DMS153 treated with DMSO at 0.1 percent for 48 hours (cell line): Measurements from ENCODE around the gene ACTA2.
A peak's percentile ranks its signal among the peaks of the same experiment; 100 is the strongest.

Experiments
- DNase-seq: peaks from one replicate; lab custom pipeline; 2025; ENCODE audit not compliant: unreplicated experiment; lab: John Stamatoyannopoulos, UW

Gene ACTA2

DNA sequence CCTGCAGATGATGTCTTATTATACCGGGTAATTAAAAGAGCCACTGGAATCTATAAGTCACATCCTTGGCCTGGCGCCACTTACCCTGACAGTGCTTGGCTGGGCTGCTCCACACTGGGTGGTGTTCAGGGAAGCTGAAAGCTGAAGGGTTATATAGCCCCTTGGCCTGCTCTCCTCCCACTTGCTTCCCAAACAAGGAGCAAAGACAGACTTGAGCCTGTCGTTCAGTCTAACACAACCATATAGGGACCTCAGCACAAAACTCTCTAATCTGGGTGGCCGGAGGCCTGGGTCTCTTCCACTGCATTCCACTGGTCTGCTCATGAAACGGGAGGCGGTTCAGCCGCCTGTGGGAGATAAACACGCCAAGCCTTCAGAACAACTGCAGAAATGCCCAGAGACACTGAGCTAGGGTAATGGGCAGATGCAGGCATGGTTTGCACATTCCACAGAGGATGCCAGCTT lies at the start of gene ACTA2:
Gene ACTA2, minus strand, starts transcription at position 127 of the 465 bp plus-strand sequence. CDS start 3,843 bp downstream, outside the sequence.
- DNase-seq, result no peak

GRCh38 chr10:89001729-89002072 lies 49.1 kb upstream of the ACTA2 start:
- no peak for DNase-seq

DNA sequence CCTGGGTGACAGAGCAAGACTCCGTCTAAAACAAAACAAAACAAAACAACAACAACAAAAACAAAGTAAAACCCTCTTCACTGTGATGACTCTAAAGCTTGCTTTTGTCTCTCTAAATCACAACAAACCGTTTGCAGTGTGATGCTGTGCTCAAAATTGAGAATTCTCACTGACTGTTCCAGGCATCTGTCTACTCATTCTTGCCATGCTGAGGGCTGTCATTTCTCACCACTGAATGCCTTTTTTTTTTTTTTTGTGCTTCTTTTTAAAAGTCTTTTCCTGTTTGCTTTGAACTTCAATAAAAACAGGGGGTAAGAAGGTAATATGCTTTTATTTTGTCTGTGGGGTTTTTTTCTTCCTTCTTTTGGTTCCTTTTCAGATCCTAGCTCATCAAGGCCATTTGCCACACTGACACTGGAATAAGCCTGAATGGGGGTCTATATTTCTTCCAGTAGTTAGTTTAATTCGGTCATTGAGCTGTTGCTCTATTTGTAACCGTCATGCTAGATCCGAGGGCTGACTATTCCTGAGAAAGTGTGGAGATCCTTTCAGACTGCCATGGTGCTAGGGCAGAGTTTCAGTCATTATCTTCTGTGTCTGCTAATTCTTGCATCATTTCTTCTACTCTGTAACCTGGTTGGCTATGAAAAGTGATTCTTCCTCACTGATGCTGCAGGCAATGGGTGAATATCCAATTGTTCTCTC lies 48.6 kb upstream of the ACTA2 start:
- no peak for DNase-seq

DNA sequence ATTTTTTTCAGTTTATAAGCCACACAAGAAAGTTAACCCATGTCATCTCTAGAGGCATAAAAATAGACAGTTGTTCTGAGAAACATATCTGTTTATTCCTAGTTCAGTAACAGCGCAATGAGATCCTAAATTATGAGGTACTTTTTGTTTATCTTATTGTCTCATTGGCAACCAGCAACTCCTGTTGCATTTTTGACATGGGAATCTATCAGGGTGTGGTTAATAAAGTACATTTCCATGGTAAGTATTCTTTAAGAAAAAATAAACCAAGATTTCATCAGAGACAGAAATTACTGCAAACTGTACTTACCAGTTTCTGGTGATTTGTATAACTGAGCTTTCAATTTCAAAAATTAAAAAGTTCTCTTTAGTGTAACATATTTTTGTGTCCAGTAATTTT lies 47.1 kb upstream of the ACTA2 start:
- no peak for DNase-seq

DNA sequence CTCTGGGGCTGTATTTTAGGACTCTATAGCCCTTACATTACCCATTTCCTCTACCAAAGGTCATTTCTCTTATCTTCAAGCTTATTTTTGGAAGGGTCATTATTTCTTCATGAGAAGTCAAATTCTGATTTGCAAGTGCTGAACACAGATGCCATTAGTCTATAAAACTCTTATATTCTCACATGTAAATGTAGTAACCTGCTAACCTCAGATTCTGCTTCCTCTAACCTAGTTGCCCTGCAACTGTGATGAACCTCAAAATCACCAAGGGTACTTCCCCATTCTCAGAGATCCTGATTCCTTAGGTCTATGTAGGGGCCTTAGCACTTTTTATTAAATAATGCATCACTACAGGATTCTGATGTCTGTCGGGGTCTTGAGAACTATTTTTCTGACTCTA lies 44.4 kb upstream of the ACTA2 start:
- DNase-seq, result no peak

- DNase-seq, result no peak
Observed at GRCh38 chr10:88995156-88995876, 42.7 kb upstream of the ACTA2 start.

GRCh38 chr10:88994019-88994418 lies 41.4 kb upstream of the ACTA2 start:
- DNase-seq, result no peak

DNA sequence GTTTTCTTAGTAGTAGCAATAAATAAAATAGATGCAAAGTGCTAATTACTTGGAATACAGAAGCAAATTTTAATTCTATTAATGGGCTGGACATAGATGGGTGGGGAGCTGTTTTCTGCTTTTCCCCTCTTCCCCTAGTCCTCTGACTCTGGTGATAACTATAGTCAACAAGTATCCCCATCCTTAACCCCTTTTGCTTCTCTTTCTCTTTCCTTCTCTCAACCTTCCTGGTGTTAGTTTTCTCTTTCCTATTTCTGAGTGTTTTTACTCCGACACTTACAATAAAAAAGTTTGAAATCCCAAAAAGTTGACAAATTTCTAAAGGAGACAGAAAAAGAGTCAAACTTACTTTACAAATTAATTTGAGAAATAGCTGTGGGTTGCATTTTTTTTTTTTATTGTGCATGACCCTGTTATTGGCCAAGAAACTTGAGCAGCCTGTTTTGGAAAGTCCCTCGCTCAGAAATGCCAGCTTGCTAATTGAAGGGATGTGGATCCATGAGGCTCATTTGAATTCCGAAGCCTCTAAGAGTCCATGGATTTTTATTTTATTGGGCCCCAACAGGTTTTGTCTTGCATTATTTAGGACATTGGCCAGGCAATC lies 40.5 kb upstream of the ACTA2 start:
- no peak for DNase-seq

DNA sequence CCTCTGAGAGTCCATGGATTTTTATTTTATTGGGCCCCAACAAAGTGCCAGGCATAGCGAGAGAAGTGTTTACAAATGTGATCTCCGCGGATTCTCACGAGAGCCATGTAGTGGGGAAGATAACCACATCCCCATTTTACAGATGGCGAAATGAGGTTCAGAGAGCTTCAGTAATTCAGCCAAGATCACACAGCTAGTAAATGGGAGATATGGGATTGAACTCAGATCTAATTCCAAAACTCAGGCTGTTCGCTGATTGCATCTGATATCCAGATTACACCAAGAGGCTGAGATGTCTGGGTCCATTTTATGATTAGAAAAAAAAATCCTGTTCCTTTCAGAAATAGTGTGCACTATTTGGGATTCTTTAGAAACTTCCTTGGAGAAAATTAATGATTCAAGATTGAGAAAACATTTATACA lies 39.3 kb upstream of the ACTA2 start:
- DNase-seq, result no peak

GRCh38 chr10:88991161-88991898 lies 38.8 kb upstream of the ACTA2 start:
- DNase-seq, result no peak

DNA sequence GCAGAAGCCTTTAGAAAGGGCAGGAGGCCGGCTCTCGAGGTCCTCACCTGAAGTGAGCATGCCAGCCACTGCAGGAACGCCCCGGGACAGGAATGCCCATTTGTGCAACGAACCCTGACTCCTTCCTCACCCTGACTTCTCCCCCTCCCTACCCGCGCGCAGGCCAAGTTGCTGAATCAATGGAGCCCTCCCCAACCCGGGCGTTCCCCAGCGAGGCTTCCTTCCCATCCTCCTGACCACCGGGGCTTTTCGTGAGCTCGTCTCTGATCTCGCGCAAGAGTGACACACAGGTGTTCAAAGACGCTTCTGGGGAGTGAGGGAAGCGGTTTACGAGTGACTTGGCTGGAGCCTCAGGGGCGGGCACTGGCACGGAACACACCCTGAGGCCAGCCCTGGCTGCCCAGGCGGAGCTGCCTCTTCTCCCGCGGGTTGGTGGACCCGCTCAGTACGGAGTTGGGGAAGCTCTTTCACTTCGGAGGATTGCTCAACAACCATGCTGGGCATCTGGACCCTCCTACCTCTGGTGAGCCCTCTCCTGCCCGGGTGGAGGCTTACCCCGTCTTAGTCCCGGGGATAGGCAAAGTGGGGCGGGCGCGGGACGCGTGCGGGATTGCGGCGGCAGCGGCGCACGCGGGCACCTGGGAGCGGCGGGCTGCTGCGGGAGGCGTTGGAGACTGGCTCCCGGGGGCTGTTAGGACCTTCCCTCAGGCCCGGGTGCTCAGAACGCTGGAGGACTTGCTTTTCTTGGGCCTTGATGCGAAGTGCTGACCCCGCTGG lies 38.0 kb upstream of the ACTA2 start, which contains the start of gene FAS:
Gene FAS, plus strand, starts transcription at position 415 of the 777 bp plus-strand sequence. Its CDS starts 79 bp downstream, at position 494.
- no peak for DNase-seq

DNA sequence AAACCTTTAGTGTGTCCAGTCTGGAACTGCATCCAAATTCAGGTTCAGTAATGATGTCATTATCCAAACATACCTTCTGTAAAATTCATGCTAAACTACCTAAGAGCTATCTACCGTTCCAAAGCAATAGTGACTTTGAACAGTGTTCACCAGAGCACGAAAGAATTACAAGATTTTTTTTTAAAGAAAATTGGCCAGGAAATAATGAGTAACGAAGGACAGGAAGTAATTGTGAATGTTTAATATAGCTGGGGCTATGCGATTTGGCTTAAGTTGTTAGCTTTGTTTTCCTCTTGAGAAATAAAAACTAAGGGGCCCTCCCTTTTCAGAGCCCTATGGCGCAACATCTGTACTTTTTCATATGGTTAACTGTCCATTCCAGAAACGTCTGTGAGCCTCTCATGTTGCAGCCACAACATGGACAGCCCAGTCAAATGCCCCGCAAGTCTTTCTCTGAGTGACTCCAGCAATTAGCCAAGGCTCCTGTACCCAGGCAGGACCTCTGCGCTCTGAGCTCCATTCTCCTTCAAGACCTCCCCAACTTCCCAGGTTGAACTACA lies 37.3 kb upstream of the ACTA2 start:
- DNase-seq, result no peak

- no peak for DNase-seq
Observed at GRCh38 chr10:88989423-88989822, 36.9 kb upstream of the ACTA2 start.

- DNase-seq, result no peak
Observed at GRCh38 chr10:88987840-88988239, 35.3 kb upstream of the ACTA2 start.

- no peak for DNase-seq
Observed at GRCh38 chr10:88987243-88987725, 34.7 kb upstream of the ACTA2 start.

- DNase-seq, result peak; percentile 16
Observed at GRCh38 chr10:88986549-88987242, 34.1 kb upstream of the ACTA2 start.

DNA sequence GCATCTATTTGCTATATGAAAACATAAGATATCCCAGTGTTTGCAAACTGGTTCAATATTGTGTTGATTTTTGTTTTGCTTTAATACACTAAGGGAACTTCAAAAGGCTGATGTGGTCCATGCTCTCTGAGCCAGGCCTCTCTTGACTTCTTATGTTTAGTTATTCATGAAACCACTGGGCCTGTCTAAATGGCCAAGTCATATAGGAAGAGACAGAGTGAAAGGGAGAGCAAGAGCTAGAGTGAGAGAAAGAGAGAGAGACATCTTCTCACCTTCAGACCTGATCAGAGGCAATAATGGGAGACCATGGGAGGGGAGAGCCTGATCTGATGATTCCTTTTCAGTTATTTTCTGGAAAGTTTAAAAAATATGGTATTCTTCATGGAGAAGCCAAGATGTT lies 32.0 kb upstream of the ACTA2 start:
- DNase-seq, result no peak

GRCh38 chr10:88983939-88984338 lies 31.4 kb upstream of the ACTA2 start:
- no peak for DNase-seq

GRCh38 chr10:88983206-88983605 lies 30.6 kb upstream of the ACTA2 start:
- DNase-seq, result no peak
